LNCaP clone FGC (cell line): ENCODE data around the gene MCCC1.

Experiments
- DNase-seq: peaks from one replicate; pipeline ENCODE4 v3.0.0-alpha.2; 2011; ENCODE audit warnings: low read depth
- H3K4me3 ChIP-seq: 2 replicates; pipeline ENCODE4 v1.5.1; 2011; ENCODE audit warnings: mild to moderate bottlenecking, low read depth, low read length, control low read depth
- TF ChIP-seq, protein P1 (sequence below): IDR thresholded peaks from 2 replicates; pipeline ENCODE4 v1.5.1; 2012; ENCODE audit warnings: mild to moderate bottlenecking; ENCODE audit not compliant: control insufficient read depth, insufficient read depth; ENCODE audit errors: extremely low read depth

Gene MCCC1

DNA sequence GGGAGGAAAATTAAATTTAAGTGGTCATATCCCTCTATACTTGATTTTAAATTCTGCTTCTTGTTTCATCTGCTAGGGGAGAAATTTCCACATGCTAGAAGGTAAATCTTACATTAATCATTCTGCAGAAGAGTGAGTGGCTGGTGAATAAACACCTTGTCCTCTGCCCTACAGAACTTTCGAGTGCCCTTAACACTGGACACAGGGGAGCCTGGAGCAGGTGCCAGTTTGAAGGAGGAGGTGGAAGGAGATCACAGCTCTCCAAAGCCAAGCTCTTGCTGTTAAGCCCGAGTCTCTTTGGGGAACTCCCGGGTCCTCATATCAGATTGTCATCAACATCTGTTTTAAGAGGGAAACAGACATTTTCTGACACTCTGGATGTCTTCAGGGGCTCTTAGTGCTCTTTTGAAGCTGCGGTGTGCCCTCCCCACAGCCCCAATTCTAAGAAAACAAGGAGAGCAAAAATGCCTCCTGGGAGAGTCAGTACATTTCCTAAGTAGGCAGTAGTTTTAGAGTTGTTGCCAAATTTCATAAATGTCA lies 32.0 kb upstream of the MCCC1 start:
- H3K4me3 ChIP-seq: no peak overlapping the region
- DNase-seq: no peak
- TF ChIP-seq, protein P1, sequence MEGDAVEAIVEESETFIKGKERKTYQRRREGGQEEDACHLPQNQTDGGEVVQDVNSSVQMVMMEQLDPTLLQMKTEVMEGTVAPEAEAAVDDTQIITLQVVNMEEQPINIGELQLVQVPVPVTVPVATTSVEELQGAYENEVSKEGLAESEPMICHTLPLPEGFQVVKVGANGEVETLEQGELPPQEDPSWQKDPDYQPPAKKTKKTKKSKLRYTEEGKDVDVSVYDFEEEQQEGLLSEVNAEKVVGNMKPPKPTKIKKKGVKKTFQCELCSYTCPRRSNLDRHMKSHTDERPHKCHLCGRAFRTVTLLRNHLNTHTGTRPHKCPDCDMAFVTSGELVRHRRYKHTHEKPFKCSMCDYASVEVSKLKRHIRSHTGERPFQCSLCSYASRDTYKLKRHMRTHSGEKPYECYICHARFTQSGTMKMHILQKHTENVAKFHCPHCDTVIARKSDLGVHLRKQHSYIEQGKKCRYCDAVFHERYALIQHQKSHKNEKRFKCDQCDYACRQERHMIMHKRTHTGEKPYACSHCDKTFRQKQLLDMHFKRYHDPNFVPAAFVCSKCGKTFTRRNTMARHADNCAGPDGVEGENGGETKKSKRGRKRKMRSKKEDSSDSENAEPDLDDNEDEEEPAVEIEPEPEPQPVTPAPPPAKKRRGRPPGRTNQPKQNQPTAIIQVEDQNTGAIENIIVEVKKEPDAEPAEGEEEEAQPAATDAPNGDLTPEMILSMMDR: no peak

DNA sequence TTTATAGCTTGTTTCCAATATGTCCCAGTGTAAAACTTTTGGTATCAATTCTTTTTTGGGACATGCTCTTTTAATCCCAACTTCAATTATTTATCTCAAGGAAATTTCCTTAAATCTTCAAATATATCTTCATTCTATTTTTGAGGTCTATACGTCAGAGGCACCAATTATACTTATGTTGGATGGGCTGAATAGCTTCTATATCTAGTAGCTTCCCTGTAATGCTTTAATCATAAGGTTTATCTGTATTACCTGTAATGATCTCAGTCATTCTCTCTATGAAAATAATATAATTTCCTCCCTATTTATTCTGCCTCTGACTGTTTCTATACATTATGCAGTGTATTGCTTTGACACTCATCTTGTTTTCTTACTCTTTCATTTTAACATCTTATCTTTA lies 29.9 kb upstream of the MCCC1 start:
- no peak for DNase-seq
- H3K4me3 ChIP-seq: no peak overlapping the region

DNA sequence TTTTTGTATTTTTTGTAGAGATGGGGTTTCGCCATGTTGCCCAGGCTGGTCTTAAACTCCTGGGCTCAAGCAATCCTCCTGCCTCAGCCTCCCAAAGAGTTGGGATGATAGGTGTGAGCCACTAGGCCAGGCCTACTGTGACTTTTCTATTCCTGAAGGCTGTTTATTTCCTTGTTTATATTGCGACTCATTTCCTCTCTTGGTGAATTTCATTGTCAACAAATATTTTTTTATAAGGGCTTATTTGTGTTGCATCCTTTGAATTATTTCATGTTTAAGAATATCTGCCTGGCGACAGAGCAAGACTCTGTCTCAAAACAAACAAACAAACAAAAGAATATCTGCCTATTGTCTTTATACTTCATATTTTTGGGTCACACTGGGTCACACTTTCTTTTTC lies 29.4 kb upstream of the MCCC1 start:
- TF ChIP-seq, protein P1: no peak
- no peak for DNase-seq
- H3K4me3 ChIP-seq: no peak overlapping the region

More for the DNA sequence above, 29.9 kb upstream of the MCCC1 start:
- TF ChIP-seq, protein P1: no peak

DNA sequence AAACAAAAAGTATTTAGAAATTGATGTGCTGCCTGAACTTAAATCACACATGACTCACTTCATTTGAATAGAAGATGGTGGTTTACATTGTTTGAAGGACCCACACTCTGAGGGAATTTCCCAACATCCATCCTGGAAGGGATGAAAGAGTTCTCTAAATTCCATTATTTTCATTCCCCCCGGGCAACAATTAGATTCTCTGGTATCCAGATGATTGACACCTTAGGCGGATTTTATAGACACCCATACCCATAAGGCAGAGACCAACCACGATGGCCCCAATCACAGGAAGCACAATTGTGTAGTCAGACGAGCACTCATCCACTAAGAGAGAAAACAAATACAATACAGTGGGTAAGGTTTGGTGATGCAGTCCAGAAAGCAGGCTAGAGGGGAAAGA lies 24.6 kb upstream of the MCCC1 start:
- H3K4me3 ChIP-seq: no peak overlapping the region
- DNase-seq: no peak
- TF ChIP-seq, protein P1: no peak

DNA sequence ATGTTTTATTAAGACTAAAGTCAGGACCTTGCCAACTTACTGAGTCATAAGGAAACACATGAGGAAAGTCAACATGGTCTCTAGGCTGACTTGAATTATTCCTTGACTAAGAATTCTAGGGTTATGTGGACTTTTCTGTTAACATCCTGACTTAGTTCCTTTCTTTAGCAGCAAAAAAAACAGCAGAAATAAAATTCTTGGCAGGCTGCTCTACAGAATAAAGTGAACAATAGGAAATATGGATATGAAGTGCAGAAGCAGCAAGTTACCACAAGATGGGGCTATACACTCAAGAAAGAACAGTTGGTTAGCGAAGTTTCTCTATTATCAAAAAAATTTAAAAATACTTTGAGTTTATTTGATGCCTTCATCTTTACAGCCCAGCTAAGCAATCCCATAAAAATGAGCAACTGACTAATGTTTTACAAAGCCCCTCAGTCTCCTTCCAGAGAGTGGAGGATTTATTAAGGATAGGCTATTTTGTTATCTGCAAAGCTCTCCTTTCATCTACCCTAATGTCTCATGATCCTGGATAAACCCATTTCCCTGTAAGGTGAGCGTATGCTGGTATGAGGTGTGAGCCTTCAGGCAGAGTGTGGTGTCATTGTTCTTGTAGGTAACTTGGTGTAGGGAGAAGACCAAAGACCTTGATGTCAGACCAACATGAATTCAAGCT lies 23.1 kb upstream of the MCCC1 start:
- TF ChIP-seq, protein P1: peak; percentile 73
- DNase-seq: peak; percentile 27
- no peak overlapping the region for H3K4me3 ChIP-seq

DNA sequence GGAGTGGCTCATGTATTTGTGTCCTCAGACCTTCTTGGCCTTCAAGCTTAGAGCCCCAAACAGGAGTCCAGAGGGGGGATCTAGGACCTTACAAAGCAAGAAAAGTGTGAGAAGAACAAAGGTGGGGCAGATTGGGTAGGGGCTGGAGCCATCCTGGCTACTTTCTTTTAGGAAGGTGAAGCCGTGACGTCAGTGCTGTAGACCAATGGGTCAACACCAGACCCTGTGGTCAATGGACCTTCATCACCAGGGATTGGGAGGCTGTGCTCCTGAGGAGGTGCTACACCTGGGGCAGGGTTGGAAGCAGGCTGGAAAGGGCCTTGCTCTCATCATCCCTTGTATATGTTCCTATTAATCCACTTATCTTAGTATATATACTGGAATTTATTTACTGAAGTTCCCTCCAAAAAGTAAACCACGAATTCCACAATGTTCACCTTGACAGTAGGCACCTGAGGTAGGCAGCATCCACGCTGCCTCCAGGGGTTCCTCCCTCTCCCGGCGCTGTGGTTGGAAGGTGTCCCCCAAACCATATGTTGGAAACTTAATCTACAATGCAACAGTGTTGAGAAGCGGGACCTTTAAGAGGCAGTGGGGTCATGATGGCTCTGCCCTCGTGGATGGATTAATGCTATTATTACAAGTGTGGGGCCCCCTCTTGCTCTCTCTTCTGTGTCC lies 21.4 kb upstream of the MCCC1 start:
- no peak overlapping the region for H3K4me3 ChIP-seq
- no peak for DNase-seq
- TF ChIP-seq, protein P1: no peak
